ENCODE measurements around the gene C1QTNF5. TPM values are rescaled to one million over a fixed set of nuclear protein-coding genes. Genes with fewer than 3 reads are reported as not detected.

C1QTNF5 gene
- total RNA-seq, 2 experiments from 2014 or later, result not detected

GRCh38 chr11:119344291-119345010 lies 3.8 kb upstream of the C1QTNF5 start:
- peaks cover 8% of the 10 kb centered on the region for H3K4me1 Mint-ChIP-seq (ENCODE audit: low read depth)
- H3K27me3 Mint-ChIP-seq, result peaks cover 23% of the 10 kb centered on the region
- peaks cover under 1% of the 10 kb centered on the region for H3K36me3 Mint-ChIP-seq (ENCODE audit: low read depth)
- ChIA-PET CTCF (interaction anchor here (0.8 to 4.9 kb wide), 6 partner anchors 12 to 130 kb away, joined by 3 to 37 read pairs (median 4); no protein-coding TSS in a partner anchor), POLR2A (no interaction called here)
- ATAC-seq (no peak), DNase-seq (no peak)
- H3K4me3 Mint-ChIP-seq, result no peak overlapping the region
- H3K27ac Mint-ChIP-seq, result no peak overlapping the region
- H3K9me3 Mint-ChIP-seq, result no peaks in the 10 kb centered on the region
- intact Hi-C loops (cut with micrococcal nuclease), result no loop called here
- TF ChIP-seq CTCF (IDR thresholded peaks at IDR 0.05), result no peak

- H3K27ac Mint-ChIP-seq, result no peak overlapping the region
- POLR2A ChIA-PET, result no interaction called here
- no peak for DNase-seq
- no peaks in the 10 kb centered on the region for H3K9me3 Mint-ChIP-seq
- ATAC-seq, result no peak
- peaks cover 15% of the 10 kb centered on the region for H3K4me1 Mint-ChIP-seq (ENCODE audit: low read depth)
- peaks cover 5% of the 10 kb centered on the region for H3K36me3 Mint-ChIP-seq (ENCODE audit: low read depth)
- H3K4me3 Mint-ChIP-seq, result no peak overlapping the region
- CTCF ChIA-PET, result interaction anchor here (0.8 to 4.9 kb wide), 6 partner anchors 13 to 131 kb away, joined by 3 to 37 read pairs (median 5); partner anchors contain the start of gene USP2
- intact Hi-C loops (cut with micrococcal nuclease), result no loop called here
- TF ChIP-seq CTCF (IDR thresholded peaks at IDR 0.05), result no peak
- peaks cover 30% of the 10 kb centered on the region for H3K27me3 Mint-ChIP-seq
Measured at GRCh38 chr11:119343726-119344125, 3.0 kb upstream of the C1QTNF5 start.

- no peak for TF ChIP-seq CTCF (IDR thresholded peaks at IDR 0.05)
- H3K27ac Mint-ChIP-seq, result no peak overlapping the region
- DNase-seq (no peak), ATAC-seq (no peak)
- peaks cover 7% of the 10 kb centered on the region for H3K36me3 Mint-ChIP-seq (ENCODE audit: low read depth)
- H3K27me3 Mint-ChIP-seq, result peaks cover 33% of the 10 kb centered on the region
- ChIA-PET POLR2A (interaction anchor here (1.0 kb wide), 1 partner anchor 11 kb away, joined by 3 read pairs; no protein-coding TSS in a partner anchor), CTCF (interaction anchor here (1.6 to 3.2 kb wide), 3 partner anchors 14 to 39 kb away, joined by 6 to 30 read pairs (median 8); partner anchors contain the start of gene USP2)
- intact Hi-C loops (cut with micrococcal nuclease), result no loop called here
- no peaks in the 10 kb centered on the region for H3K9me3 Mint-ChIP-seq
- no peak overlapping the region for H3K4me3 Mint-ChIP-seq
- peaks cover 21% of the 10 kb centered on the region for H3K4me1 Mint-ChIP-seq (ENCODE audit: low read depth)
Measured at GRCh38 chr11:119342362-119343130, 1.9 kb upstream of the C1QTNF5 start.

GRCh38 chr11:119342023-119342300 lies 1.3 kb upstream of the C1QTNF5 start:
- no peaks in the 10 kb centered on the region for H3K9me3 Mint-ChIP-seq
- intact Hi-C loops (cut with micrococcal nuclease), result no loop called here
- POLR2A ChIA-PET, result no interaction called here
- no peak for TF ChIP-seq CTCF (IDR thresholded peaks at IDR 0.05)
- no peak overlapping the region for H3K4me3 Mint-ChIP-seq
- H3K27ac Mint-ChIP-seq, result no peak overlapping the region
- CTCF ChIA-PET, result interaction anchor here (1.3 to 3.2 kb wide), 2 partner anchors 15 to 21 kb away, joined by 3 to 30 read pairs; no protein-coding TSS in a partner anchor
- peaks cover 31% of the 10 kb centered on the region for H3K27me3 Mint-ChIP-seq
- DNase-seq (no peak), ATAC-seq (no peak)
- peaks cover 10% of the 10 kb centered on the region for H3K36me3 Mint-ChIP-seq (ENCODE audit: low read depth)
- H3K4me1 Mint-ChIP-seq (ENCODE audit: low read depth), result peaks cover 27% of the 10 kb centered on the region

All from activated CD8-positive, alpha-beta T cell treated with anti-CD3 and anti-CD28 coated beads for 36 hours (primary cell).